Kasumi-1 (cell line): Measurements from ENCODE around the gene KANSL3.
A peak's percentile ranks its signal among the peaks of the same experiment; 100 is the strongest.
"Not testable (repeated sequence)": the region's sequence is repeated elsewhere in the genome, so short reads cannot be mapped to it uniquely, and the experiment has no call there.

Experiments used
- DNase-seq, 2 experiments: peaks; one replicate each; lab custom pipeline; 2025; lab: John Stamatoyannopoulos, UW

The KANSL3 gene

DNA sequence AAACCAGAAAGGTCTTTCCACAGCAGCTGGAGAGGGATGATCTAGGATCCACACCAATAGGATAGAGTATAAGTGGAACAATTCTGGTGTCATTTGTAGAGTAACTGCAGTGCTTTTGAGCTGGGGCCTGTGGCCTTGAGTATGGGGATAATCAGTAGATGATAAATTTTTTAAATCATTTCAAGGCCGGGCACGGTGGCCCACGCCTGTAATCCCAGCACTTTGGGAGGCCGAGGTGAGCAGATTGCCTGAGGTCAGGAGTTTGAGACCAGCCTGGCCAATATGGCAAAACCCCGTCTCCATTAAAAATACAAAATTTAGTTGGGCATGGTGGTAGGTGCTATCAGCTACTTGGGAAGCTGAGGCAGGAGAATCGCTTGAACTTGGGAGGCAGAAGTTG is 80.7 kb downstream of the KANSL3 start:
- DNase-seq: not testable (repeated sequence)

DNA sequence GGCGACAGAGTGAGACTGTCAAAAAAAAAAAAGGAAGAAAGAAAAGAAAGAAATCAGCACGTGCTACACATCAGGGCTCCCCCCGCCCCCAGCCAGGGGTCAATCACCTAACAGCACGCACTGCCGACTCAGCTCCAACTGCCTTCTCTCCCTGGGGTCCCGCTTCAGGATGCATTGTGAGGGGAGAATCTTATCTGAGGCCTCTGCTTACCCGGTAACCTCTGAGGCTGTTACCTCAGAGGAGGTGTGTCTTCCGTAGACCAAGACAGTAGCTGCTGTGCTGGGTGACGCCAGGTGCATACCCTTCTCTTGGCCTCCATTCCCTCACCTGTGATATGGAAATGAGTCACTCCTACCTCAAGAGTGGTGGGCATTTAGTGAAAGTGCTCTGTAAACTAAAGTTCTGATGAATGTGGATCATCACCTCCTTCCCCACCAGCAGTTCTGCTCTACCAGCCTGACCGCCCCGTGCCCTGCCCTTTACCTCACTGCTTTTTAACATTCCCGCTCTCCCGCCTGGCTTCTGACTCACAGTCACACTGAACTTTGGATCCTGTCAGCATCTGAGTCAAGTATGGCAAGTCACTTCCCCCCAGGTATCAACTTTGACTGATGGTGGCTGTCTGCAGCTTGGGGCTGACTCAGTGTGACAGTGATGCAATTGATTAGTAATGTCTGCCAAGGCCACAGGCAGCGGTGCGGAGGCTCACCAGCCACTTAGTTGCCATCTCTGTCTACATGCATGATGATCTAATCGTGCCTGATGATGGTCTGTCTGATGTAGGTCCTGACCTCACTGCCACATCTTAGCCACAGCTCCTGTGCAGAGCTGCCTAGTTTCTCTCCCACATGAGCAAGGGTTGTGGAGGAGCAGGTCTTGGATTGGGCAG is 81.4 kb downstream of the KANSL3 start:
- DNase-seq: no peak

DNA sequence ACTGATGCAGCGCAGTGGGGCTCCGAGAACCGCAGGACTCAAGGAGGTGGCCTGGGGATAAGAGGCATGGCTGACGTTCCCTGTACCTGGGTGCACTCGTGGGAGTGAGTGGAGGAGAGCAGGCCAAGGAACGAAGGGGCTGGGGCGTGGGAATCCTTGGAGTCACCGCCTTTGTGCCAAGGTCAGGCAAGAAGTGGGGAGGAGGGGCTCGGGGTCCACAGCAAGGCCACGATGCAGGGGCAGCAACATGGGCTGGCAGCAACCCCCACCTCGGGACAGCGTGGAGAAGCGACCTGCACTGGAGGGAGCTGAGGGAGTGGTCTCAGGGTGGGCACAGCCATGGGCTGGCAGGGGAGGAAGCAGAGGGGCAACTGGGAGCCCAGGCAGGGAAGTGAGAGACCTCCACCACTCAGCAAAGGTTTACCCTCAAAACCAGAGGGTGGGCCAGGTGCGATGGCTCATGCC is 82.9 kb downstream of the KANSL3 start:
- DNase-seq: no peak

DNA sequence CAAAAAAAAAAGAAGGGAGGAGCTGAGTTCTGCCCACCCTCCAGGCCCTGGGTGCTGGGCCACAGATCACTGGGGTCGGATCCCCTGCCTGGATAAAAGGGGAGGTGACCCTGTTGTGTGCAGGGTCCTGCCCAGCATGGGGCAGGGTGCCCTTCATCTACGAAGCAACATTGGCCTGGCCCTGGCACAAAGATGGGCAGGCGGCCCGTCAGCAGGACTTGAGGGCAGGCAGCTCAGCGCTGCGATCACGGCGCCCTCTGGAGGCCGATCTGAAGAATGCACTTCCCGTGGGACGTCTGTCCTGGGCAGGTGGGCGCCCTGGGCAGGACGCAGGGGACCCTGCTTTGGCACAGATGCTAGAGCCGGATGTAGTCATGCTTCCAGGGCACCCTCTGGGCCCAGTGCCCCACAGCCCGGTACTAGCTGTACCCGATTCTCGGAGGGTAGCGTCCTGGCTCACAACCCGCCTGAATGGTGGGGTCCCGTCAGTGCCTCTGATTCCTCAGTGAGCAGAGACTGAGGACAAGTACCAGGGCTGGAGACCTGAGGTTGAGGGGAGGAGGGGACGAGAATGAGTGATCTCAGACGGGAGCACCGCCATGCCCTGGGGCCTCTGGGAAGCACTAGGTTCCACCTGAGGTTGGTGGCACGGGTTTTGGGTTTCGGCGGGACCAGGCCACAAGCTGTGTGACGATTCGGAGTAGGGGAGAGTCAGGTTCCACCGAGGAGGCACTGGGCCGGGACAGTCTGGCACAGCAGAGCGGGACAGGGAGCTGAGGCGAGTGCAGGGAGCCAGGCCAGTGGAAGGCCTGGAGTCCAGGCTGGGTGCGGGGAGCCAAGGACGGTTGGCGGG is 83.6 kb downstream of the KANSL3 start:
- DNase-seq: peak; percentile 49 to 51

DNA sequence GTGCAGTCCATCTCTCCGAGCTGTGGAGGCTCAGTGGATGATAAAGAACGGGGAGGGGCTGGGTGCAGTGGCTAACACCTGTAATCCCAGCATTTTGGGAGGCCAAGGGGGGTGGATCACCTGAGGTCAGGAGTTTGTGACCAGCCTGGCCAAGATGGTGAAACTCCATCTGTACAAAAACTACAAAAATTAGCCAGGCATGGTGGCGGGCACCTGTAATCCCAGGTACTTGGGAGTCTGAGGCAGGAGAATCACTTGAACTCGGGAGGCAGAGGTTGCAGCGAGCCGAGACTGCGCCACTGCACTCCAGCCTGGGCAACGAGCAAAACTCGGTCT is 84.2 kb downstream of the KANSL3 start:
- DNase-seq: not testable (repeated sequence)

DNA sequence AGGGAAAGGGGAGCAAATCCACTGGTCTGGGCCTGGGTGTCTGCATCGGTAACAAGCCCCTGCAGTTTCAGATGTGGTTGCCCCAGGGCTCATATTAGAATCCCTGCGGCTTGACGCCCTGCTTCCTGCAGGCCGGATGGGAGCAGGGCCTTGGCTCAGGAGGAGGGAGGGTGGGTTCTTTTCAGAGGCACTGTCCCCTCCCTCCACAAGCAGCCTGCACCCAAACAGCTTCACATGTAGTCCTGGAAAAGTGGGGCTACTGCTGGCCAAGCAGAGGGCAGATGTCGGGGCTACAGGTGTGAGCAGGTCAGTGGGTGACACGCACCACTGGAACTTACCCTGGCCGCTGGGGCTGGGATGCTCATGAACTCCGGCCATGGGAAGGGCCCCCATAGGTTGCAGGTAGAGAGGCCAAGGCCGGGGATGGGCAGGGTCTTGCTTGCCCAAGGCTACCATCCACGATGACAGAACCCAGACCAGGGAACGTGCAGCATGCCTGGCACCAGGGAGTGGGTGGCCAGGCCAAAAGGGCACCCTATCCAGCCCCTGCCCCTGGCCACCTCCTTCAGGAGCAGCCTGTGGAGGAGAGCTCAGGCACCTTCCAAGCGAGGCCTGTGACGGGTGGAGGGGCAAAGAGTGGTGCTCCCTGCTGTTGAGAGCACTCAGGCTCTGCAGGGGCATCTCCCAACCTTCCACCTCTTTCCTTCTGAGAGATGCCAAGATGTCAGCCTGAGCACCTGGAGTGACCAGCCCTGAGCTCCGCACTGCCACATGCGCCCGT is 84.7 kb downstream of the KANSL3 start:
- DNase-seq: no peak

DNA sequence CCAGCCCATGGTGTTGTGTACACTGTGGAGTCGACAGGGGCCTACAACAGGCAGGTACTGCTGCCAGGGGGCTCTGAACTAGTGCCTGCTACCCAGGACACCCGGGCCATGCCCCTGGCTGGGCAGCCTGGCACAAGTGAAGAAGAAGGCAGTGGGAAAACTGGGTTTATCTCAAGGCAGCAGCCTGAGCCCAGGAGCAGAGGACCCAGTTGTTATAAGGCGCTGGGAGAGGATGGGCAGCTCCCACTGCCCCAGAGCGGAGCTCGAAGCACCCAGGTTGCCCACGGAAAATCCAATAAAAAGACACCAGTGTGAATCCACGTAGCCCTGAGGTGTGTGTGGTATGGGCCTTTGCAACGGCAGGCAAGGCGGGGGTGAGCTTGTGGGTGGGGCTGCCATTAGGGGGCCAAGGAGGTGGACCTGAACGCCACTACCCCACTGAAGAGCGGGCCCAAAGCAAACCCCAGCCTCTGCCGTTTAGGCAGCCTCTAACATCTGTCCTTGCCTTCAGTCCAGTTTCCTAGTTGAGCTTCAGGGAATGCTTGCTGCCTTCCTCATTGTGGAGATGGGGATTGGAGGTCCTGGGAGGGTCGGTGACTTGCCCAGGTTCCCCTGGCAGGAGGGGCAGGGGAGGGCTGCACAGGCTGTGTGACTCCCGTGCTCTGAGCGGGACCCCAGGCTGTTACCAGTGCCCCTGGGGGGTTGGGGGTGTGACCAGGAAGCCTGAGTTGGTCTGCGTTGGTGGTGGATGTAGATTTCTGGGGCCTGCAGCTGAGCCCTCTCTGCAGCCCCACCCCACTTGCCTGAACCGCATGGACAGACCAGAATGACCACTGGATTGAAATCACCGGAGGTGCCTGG is 85.6 kb downstream of the KANSL3 start:
- no peak for DNase-seq

DNA sequence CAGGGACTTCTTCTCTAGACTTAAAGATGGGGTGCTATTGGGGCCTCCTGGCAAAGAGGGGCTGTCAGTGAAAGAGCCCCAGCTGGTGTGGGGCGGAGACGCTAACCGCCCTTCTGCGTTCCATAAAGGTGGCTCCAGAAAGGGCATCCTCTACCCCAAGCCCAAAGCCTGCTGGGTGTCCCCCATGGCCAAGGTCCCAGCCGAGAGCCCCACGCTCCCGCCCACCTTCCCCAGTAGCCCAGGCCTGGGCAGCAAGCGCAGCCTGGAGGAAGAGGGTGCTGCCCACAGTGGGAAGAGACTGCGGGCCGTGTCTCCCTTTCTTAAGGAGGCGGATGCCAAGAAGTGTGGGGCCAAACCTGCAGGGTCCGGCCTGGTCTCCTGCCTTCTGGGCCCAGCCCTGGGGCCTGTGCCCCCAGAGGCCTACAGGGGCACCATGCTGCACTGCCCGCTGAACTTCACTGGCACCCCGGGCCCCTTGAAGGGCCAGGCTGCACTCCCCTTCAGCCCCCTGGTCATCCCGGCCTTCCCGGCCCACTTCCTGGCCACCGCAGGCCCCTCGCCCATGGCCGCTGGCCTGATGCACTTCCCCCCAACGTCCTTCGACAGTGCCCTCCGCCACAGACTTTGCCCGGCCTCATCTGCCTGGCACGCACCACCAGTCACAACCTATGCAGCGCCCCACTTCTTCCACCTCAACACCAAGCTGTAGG is 86.4 kb downstream of the KANSL3 start:
- DNase-seq: no peak

DNA sequence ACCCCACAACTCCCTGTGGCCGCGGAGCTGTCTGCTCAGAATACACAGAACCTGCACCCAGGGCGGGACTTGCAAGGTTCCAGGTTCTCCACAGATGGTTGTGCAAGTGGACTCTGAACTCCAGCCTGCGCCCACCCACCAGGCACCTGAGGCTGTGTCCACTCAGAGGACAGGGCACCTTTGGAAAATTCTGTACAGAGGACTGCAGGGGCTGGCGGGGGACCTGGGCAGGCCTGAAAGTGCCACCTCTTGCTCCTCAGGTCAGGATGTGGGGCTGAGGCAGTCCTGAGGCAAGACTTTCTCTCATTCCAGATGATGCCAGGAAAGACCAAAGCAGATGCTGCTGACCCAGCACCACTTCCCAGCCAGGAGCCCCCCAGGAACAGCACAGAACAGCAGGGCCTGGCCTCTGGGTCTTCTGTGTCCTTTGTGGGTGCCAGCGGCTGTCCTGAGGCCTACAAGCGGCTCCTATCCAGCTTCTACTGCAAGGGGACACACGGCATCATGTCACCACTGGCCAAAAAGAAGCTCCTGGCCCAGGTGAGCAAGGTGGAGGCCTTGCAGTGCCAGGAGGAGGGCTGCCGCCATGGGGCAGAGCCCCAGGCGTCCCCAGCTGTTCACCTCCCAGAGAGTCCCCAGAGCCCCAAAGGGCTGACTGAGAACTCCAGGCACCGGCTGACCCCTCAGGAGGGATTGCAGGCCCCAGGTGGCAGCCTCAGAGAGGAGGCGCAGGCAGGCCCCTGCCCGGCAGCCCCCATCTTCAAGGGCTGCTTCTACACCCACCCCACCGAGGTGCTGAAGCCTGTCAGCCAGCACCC is 87.1 kb downstream of the KANSL3 start:
- DNase-seq: no peak

DNA sequence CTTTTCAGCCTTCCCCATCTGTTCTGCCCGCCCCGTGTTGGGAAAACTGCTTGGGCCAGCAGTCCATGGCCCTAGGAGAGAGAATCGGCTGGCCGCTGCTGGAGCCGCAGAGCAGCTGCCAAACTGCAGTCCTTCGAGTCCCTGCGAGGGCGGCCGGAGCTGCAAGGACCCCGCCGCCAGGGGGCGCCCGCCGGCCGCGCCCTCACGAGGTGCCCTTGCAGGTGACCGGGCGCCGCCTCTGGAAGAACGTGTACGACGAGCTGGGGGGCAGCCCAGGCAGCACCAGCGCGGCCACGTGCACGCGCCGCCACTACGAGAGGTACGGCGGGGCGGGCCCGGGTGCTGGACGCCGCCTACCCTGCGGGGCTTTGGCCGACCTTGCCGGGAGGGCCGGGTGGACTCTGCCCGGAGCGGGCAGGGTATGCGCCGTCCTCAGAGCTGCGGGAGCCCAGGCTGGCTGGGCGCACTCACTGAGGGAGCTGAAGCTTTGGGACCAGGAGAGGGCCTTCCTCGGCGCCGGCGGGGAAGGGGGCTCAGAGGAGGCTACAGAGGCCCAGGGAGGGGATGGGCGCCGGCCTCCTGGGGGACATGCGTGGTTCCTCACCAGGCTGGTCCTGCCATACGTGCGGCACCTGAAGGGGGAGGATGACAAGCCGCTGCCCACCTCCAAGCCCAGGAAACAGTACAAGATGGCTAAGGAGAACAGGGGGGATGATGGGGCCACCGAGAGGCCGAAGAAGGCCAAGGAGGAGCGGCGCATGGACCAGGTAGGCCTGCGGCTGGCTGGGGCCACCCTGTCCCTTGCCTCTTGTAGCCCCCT is 87.9 kb downstream of the KANSL3 start:
- DNase-seq: no peak

DNA sequence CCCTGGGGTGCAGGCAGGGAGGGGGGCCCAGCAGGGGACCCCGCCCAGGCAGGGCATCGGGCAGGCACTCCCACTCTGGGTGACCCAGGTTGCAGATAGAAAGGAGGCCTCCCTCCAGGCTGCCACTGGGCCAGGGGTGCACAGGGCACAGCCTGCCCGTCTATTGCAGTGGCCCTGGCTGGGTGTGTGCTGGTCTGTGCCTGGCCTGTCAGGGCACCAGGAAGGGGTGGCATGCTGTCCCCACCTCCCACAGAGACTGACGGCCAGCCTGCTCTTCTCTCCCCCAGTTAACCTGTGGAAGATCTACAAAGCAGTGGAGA is 88.7 kb downstream of the KANSL3 start:
- DNase-seq: no peak

DNA sequence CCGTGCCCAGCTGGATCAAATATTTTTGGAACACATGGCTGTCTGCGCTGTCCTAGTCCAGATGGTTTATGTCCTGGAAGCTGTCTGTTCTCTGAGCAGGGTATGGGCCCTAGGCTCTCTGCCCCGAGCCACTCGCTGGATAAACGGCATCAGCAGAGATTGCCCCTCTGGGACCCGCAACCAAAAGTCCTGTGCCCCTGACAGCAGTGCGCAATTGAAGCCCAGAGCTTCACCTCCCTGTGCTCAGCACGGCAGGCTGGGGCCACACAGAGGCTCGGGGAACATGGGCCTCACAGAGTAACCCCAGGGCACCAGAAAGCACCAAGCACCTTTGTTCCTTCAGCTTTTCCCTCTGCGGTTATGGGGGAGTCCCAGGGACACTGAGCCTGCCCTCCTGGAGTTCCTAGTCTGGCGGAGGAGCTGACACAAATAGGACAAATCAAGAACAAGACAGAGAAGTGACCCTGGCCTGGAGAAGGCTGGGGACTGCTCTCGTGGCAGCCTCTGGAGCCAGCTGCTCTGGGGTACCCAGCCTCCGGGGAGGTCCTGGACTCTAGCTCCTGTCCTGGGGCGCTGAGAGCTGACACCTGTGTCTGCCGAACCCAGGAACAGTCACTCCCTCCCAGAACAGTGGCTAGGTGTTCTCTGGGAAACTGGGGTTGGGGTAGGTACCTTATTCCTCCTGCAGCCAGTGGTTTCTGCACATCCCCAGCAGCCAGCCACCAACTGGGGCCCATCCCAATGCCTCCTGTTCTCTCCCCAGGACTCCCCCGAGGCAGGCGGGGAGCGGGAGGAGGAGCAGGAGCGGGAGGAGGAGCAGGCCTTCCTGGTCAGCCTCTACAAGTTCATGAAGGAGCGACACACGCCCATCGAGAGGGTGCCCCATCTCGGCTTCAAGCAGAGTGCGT is 89.3 kb downstream of the KANSL3 start:
- no peak for DNase-seq

DNA sequence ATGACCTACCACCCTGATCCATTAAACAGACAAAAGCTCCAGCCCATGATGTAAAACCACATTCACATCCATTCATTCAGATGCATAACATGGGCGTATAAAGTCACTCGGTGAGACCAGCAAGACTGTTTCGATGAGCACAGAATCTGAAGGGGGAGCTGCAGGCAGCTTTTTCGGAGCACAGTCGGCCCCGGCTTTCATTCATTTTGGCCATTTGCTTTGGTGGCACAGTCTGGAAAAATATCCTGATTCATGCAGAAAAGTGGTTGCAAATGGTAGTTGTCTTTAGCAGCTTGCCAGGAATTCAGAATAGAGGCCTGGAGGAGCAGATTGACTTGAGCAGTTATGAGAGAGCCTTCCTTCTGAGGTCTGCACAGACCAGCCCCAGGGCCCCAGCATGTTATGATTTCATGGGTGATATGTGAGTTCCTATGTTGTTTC is 90.4 kb downstream of the KANSL3 start:
- no peak for DNase-seq

DNA sequence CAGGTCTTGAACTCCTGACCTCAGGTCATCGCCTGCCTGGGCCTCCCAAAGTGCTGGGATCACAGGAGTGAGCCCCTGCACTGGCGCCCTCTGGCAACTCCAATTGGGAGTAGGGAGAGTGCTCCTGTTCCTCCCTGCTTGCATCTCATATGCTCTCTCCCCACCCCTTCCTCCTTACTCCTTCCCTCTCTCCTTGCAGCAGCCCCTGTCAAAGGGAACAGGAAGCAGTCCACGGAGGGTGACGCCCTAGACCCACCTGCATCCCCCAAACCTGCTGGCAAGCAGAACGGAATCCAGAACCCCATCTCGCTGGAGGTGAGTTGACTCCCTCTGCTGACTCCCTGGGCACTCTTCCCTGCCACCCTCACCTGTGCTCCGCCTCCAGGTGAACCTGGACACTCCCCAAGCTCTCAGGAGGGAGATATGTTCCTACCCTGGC is 90.9 kb downstream of the KANSL3 start:
- DNase-seq: no peak

DNA sequence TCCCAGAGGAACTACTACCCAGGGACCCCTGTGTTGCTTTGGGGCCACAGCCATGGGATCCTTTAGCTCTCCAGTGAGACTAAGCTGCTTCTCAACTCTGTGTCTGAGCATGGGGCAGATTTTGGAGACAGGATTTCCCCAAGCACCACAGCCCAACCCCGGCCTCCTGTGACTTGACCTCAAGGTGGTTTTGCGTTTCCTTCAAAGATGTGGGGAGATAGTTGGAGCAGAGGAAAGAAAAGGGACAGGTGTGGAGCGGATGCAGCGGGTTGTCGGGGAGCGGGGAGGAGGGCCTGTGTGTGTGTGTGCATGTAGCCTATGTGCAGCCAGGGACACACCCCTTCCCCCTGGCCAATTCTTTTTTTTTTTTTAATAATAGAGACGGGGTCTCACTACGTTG is 91.3 kb downstream of the KANSL3 start:
- DNase-seq: no peak

DNA sequence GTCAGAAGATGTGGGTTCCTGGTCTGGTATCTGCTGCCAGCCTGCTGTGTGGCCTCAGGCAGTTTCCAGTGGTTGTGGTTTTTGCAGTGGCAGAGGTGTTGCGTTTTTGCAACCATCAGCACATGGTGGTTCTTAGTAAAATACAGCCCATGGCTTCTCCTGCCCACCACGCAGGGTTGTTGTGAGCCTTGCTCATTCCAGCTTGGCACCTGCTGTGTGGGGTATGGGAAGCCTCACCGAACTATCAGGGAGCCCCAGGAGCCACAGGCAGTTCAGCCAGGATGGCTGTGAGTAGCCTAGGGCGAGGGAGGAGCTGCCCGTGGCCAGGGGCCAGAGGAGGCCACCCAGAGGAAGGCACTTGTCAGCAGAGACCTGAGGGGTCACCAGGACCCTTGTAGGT is 91.8 kb downstream of the KANSL3 start:
- no peak for DNase-seq
